Middle frontal gyrus (tissue), 1 donor: ENCODE data around the gene HNRNPD.
"Not testable (repeated sequence)": the region's sequence is repeated elsewhere in the genome, so short reads cannot be mapped to it uniquely, and the experiment has no call there.

Experiments used
- DNase-seq: peaks from one replicate; pipeline ENCODE4 v3.0.0-alpha.2; 2015; ENCODE audit warnings: low spot score; ENCODE audit errors: extremely low spot score

Gene HNRNPD

GRCh38 chr4:82373486-82373815 is 340 bp downstream of the HNRNPD start:
- no peak for DNase-seq

GRCh38 chr4:82372517-82373485 is 990 bp downstream of the HNRNPD start:
- no peak for DNase-seq

DNA sequence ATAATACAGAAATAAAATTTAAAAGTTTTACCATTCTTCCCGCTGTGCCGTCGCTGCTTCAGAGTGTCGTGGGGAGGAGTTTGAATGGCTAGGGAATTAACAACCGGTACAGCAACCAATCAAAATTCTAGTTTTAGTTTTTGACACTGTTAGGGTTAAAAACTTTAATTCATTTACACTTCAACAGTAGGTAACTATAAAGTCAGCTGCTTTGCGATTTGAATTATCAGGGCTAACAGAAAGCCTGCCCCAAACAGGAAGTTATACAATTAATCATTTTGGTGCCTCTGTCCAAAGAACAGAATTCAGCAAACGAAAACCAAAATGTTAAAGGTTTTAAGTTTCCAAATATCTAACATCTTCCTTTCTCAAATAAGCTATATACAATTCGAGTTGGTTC is 2.3 kb downstream of the HNRNPD start:
- no peak for DNase-seq

DNA sequence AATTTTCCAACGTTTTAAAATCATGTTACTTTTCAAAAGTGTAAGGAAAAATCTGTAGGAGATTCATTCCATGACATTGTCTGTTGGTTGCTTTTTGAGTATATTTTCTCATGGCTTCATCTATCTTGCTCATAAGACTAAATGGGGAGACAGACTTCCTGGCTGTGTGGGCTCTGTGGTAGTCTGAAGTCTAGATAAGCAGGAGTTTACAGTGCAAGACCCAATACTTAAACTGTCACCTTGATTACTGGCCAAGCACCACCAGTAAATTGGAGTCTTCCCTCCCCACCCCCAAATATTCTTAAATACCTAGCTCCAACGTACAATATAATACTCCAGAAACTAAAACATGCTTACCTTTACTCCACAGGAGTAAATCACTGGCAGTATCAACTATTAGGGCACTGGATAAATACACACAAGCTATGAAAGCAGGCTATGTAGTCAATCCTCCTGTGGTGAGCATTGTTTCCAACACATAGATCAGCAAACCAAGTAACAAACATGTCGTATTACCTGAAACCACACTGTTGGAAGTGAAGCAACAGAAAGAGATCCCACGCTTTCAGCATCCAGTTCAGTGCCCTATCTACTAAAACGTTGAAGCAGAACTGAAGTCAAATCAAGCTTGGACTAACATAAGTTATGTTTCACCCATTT is 6.2 kb downstream of the HNRNPD start:
- DNase-seq, result no peak

DNA sequence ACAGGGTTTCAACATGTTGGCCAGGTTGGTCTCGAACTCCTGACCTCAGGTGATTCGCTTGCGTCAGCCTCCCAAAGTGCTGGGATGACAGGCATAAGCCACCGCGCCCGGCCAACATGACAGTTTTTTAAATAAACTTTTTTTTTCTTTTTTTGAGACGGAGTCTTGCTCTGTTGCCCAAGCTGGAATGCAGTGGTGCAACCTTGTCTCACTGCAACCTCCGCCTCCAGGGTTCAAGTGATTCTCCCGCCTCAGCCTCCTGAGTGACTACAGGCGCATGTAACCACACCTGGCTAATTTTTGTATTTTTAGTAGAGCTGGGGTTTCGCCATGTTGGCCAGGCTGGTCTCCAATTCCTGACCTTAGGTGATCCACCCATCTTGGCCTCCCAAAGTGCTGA is 7.4 kb downstream of the HNRNPD start:
- not testable (repeated sequence) for DNase-seq

DNA sequence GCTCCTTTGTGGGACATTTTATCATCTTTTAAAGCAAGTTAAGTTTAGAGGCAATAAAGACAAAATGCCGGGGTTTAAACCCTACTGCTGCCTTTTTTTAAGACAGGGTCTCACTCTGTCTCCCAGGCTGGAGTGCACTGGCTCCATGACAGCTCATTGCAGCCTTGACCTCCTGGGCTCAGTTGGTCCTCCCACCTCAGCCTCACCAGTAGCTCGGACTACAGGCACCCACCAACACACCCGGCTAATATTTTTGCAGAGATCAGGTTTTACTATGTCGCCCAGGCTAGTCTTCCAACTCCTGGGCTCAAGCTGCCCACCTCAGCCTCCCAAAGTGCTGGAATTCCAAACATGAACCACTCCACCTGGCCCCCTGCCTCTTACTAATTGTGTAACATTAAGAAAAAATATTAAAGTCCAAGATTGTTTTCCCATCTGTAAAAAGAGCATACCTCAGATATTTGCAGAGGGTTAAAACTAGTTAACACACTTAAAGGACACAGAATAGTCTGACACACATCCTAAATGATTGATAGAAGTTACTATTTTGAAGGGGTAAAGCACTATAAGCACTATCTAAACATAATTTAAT is 9.8 kb downstream of the HNRNPD start:
- DNase-seq, result no peak

DNA sequence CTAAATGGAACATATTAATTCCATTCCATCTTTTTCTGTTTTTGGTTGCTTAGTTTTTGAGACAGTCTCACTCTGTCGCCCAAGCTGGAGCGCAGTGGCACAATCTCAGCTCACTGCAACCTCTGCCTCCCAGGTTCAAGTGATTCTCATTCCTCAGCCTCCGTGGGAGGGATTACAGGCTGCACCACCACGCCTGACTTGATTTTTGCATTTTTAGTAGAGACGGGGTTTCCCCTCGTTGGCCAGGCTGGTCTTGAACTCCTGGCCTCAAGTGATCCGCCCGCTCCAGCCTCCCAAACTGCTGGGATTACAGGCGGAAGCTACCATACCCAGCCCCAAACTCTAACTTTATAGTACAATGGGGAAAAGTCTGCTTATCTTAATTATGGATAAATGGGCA is 11.2 kb downstream of the HNRNPD start:
- DNase-seq, result no peak

- DNase-seq, result no peak
Observed at GRCh38 chr4:82360298-82361177, 13.3 kb downstream of the HNRNPD start.

GRCh38 chr4:82358847-82359246 is 14.9 kb downstream of the HNRNPD start:
- no peak for DNase-seq

GRCh38 chr4:82357640-82358039 is 16.2 kb downstream of the HNRNPD start:
- DNase-seq, result no peak

DNA sequence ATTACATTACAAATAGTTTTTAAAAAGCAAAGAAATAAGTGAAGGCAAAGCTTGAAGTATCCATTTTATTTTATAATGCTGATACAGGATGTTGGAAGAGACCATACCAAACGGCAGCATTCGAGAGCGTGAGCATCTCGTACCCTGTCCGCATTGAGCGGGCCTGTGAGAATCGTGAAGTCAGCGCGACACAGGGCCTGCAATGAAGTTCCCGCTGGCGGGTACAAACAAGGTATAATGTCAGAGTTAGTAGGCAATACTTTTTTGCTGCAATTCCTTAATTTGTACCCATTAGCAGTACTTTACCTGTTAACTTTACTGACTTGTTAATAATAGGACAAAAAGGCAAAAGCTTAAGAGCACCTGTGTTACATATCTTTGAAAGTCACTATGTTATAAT is 19.0 kb downstream of the HNRNPD start:
- no peak for DNase-seq

DNA sequence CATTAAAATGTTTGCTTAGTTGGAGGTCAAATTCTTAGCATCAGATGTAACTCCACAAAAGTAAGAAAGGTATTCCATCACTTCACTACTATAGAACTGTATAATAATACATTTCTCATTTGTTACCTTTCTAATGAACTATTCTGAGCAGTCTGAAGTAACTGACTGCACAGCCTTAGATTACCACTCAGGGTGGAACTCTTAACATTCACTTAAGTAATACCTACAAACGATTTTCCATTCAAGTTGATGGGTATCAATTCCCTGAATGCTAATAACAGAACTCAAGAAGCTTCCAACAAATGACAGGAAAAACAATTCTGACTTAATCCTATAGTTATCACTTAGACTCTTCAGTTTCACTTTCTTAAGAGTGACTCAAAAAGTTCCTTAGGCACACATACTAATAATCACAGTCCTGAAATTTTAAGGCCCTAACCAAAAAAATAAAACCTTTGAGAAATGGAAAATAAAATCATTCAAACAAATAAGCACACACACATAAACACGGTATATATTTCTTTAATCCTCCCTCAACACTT is 20.9 kb downstream of the HNRNPD start:
- DNase-seq, result no peak

DNA sequence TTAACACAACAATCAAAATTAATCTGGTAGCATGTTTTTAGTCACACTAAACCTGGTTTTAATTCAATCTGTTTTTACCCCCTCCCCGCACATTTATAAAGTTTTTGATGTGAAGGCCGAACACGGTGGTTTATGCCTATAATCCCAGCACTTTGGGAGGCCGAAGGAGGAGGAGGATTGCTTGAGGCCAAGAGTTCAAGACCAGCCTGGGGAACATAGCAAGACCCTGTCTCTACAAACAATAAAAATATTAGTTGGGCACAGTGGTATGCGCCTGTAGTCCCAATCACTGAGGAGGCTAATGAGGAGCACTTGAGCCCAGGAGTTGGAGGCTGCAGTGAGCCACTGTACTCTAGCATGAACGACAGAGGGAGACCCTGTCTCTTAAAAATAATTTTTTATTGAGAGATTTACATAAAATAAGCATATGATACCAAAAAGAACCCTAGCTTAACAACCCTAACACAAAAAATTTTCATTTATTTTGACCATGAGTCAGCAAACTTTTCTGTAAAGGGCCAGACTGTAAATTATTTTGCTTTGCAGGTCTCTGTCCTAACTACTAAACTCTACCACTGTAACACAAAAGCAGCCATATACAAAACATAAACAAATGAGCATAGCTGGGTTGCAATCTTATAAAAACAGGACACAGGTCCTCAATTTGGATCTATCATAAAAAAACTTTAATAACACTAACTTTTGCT is 21.5 kb downstream of the HNRNPD start:
- DNase-seq, result no peak

- DNase-seq, result no peak
Observed at GRCh38 chr4:82346126-82346525, 27.7 kb downstream of the HNRNPD start.

DNA sequence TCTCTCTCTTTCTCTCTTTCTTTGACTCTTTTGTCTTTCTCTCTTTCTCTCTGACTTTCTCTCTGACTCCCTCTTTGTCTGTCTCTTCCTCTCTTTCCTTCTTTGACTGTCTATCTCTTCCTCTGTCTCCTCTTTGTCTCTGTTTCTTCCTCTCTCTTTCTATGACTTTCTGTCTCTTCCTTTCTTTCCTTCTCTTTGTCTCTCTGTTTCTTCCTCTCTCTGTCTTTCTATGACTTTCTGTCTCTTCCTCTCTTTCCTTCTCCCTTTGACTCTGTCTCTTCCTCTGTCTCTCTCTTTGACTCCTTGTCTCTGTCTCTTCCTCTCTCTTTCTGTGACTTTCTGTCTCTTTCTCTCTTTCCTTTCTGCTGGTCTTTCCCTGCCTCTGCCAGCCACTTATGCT is 38.7 kb downstream of the HNRNPD start:
- DNase-seq, result no peak

- not testable (repeated sequence) for DNase-seq
Observed at GRCh38 chr4:82333641-82334040, 40.1 kb downstream of the HNRNPD start.

GRCh38 chr4:82331814-82332213 is 42.0 kb downstream of the HNRNPD start:
- DNase-seq, result no peak

DNA sequence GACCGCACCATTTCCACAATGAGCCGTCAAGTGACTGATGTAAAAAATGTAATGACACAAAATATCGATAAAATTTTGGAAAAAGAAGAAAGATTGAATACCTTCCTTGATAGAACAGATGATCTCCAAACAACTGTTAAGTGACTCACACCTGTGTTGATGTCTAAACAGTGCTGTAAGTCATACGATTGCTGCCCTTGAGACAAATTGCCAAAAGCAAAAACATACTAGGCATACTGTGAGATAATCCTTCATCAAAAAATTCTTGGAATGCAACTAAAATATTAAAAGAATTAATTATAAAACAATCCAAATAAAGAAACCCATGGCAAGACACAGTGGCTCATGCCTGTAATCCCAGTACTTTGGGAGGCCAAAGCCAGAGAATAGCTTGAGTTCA is 53.4 kb downstream of the HNRNPD start:
- no peak for DNase-seq

DNA sequence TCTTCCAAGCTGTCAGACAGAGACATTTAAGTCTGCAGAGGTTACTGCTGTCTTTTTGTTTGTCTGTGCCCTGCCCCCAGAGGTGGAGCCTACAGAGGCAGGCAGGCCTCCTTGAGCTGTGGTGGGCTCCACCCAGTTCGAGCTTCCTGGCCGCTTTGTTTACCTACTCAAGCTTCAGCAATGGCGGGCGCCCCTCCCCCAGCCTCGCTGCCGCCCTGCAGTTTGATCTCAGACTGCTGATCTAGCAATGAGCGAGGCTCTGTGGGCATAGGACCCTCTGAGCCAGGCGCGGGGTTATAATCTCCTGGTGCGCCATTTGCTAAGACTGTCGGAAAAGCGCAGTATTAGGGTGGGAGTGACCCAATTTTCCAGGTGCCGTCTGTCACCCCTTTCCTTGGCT is 70.7 kb downstream of the HNRNPD start:
- DNase-seq, result not testable (repeated sequence)
